Large intestine (tissue), 3 donors: ENCODE measurements around the gene PIGQ. TPM values are rescaled to one million over a fixed set of nuclear protein-coding genes. Genes with fewer than 3 reads are reported as not detected.

Experiments
- DNase-seq, 2 donors: peaks; one replicate each; pipeline versions ENCODE4 v3.0.0 to v3.0.0-alpha.2; 2013
- H3K27ac ChIP-seq: one replicate; pipeline ENCODE4 v1.5.1; 2013; ENCODE audit warnings: low read length
- H3K27me3 ChIP-seq: 2 replicates; pipeline ENCODE4 v1.6.1; 2013; ENCODE audit warnings: low read length; ENCODE audit not compliant: control insufficient read depth, insufficient read depth
- H3K36me3 ChIP-seq: 2 replicates; pipeline ENCODE4 v1.6.1; 2013; ENCODE audit warnings: low read length; ENCODE audit not compliant: control insufficient read depth, insufficient read depth
- H3K4me1 ChIP-seq: one replicate; pipeline ENCODE4 v1.6.1; 2013; ENCODE audit warnings: low read length; ENCODE audit not compliant: control insufficient read depth, insufficient read depth
- H3K4me3 ChIP-seq: one replicate; pipeline ENCODE4 v1.5.1; 2013; ENCODE audit warnings: low read length
- H3K9me3 ChIP-seq: one replicate; pipeline ENCODE4 v1.6.1; 2013; ENCODE audit warnings: mild to moderate bottlenecking, low read depth, low read length, moderate library complexity; ENCODE audit not compliant: control insufficient read depth
- WGBS: methylation state at CpG from one replicate; pipeline ENCODE4 v1.1.5; 2013; ENCODE audit warnings: low lambda C conversion rate; ENCODE audit not compliant: insufficient coverage; 5-methylcytosine and 5-hydroxymethylcytosine counted together
- polyA plus RNA-seq: library from polyadenylated mRNA; unstranded; fragments of 120-200 nt; gene quantifications from one replicate; pipeline ENCODE4 v1.2.1, GENCODE V29; 2013

The PIGQ gene
- polyA plus RNA-seq, 1 donor: 23.6 TPM

- no CpG with 5 or more reads among the region's 32 CpGs for WGBS
- Histone ChIP-seq H3K36me3 (peaks cover 15% of the 10 kb centered on the region), H3K4me3 (no peak overlapping the region), H3K9me3 (peaks cover 14% of the 10 kb centered on the region), H3K27me3 (peaks cover 31% of the 10 kb centered on the region), H3K4me1 (peaks cover 7% of the 10 kb centered on the region), H3K27ac (no peak overlapping the region)
- DNase-seq: no peak
These were observed 13.1 kb upstream of the PIGQ start for GRCh38 chr16:556474-557173.

DNA sequence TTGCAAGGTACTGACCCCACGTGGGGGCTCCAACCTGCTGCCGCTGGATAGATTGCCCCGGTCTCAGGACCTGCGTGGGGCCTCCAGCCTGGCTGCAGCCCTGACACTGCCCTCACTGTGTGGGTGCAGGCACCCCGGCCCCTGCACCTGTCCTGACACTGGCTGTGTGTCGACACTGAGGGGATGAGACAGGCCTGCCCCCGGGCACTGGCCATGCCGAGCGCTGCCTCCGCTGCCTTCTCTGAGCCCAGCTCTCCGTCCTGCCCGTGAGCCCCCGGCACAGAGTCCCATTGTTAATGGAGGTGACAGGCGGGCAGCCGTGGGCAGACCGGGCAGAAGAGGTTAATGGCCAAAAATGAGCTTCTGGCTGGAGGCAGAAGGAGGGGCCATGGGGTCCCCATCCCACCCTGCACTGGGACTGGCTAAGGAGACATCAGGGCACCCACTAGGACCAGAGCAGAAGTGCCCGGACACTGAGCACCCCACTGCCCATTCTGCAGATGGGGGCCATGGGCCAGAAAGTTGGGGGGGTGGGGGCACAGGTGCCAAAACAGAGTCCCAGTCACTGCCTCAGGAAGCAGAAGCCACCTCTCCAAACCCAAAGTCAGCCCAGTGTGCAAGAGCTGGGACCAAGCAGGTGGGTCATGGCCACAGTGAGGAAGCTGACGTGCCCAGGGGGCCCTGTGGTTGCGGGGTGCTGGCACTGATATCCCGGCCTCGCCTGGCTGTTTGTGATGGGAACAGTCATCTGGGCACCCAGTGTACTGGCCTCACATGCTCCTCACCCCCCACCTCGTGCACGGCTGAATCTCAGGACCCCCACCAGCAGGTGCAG is 12.1 kb upstream of the PIGQ start:
- peaks cover 42% of the 10 kb centered on the region for H3K27me3 ChIP-seq
- no peak overlapping the region for H3K27ac ChIP-seq
- no peak overlapping the region for H3K4me3 ChIP-seq
- no CpG with 5 or more reads among the region's 23 CpGs for WGBS
- no peak for DNase-seq
- peaks cover 7% of the 10 kb centered on the region for H3K4me1 ChIP-seq
- peaks cover 14% of the 10 kb centered on the region for H3K9me3 ChIP-seq
- peaks cover 6% of the 10 kb centered on the region for H3K36me3 ChIP-seq

DNA sequence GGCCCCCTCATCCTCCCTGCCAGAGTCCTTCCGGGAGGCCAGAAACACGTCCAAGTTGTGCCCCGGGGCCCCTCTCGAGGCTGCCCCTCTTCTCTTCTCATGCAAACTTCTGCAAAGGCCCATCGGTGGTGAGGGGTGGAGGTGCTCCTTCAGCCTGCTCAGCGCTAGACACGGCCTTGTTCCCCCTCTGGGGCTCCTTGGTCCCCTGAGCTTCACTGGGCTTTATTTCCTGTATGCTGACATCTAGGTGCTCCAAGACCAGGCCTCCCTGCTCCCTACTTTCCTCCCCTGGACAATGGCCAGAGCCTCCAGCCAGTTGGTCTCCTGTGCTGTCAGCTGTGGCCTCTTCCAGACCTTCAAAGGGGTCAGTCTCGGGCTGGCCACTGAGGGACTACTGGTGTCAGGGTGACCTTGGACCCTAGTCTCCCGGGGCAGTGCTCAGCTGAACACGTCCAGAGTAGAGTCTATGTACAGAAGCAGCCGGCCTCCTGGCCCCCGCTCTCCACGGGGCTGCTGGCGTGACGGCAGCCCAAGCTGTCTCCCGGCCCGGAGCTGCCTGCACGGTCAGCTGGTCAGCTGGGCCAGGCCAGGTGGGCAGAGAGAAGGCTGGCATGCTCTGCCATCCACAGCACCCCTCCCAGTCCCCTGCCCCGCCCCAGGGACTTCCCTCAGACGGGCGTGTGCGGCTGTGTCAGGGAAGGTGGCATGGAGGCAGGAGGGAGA is 11.3 kb upstream of the PIGQ start:
- peaks cover 7% of the 10 kb centered on the region for H3K4me1 ChIP-seq
- no peak overlapping the region for H3K27ac ChIP-seq
- no CpG with 5 or more reads among the region's 22 CpGs for WGBS
- no peak for DNase-seq
- peaks cover 14% of the 10 kb centered on the region for H3K9me3 ChIP-seq
- H3K4me3 ChIP-seq: no peak overlapping the region
- peaks cover 46% of the 10 kb centered on the region for H3K27me3 ChIP-seq
- peaks cover 4% of the 10 kb centered on the region for H3K36me3 ChIP-seq

- Histone ChIP-seq H3K4me3 (no peak overlapping the region), H3K9me3 (peaks cover 14% of the 10 kb centered on the region), H3K27me3 (peaks cover 46% of the 10 kb centered on the region), H3K4me1 (peaks cover 7% of the 10 kb centered on the region), H3K36me3 (peaks cover 1% of the 10 kb centered on the region), H3K27ac (no peak overlapping the region)
- no CpG with 5 or more reads among the region's 15 CpGs for WGBS
- no peak for DNase-seq
These were observed 10.8 kb upstream of the PIGQ start for GRCh38 chr16:559021-559380.

- Histone ChIP-seq H3K4me1 (peaks cover 7% of the 10 kb centered on the region), H3K36me3 (no peaks in the 10 kb centered on the region), H3K27me3 (peaks cover 46% of the 10 kb centered on the region), H3K9me3 (peaks cover 14% of the 10 kb centered on the region), H3K27ac (no peak overlapping the region), H3K4me3 (no peak overlapping the region)
- no peak for DNase-seq
- no CpG with 5 or more reads among the region's 62 CpGs for WGBS
These were observed 10.2 kb upstream of the PIGQ start for GRCh38 chr16:559411-560203.

GRCh38 chr16:560204-560700 is 9.5 kb upstream of the PIGQ start, which contains the start of gene PRR35:
Gene PRR35 (plus strand): TSS chr16:560394. CDS start chr16:563295, 2,901 bp downstream.
- Histone ChIP-seq H3K9me3 (peaks cover 11% of the 10 kb centered on the region), H3K27ac (no peak within 1 kb of the TSS), H3K4me3 (no peak within 1 kb of the TSS), H3K27me3 (peaks cover 46% of the 10 kb centered on the region), H3K4me1 (peaks cover 7% of the 10 kb centered on the region), H3K36me3 (no peaks in the 10 kb centered on the region)
- no CpG with 5 or more reads among the region's 84 CpGs for WGBS
- no peak for DNase-seq

GRCh38 chr16:560701-561412 is 8.9 kb upstream of the PIGQ start:
- WGBS: no CpG with 5 or more reads among the region's 54 CpGs
- Histone ChIP-seq H3K4me1 (peaks cover 10% of the 10 kb centered on the region), H3K27me3 (peaks cover 46% of the 10 kb centered on the region), H3K36me3 (no peaks in the 10 kb centered on the region), H3K9me3 (peaks cover 11% of the 10 kb centered on the region), H3K4me3 (no peak overlapping the region), H3K27ac (no peak overlapping the region)
- no peak for DNase-seq

- Histone ChIP-seq H3K9me3 (peaks cover 11% of the 10 kb centered on the region), H3K27me3 (peaks cover 46% of the 10 kb centered on the region), H3K27ac (no peak overlapping the region), H3K36me3 (no peaks in the 10 kb centered on the region), H3K4me1 (peaks cover 15% of the 10 kb centered on the region), H3K4me3 (no peak overlapping the region)
- no CpG with 5 or more reads among the region's 15 CpGs for WGBS
- DNase-seq: no peak
These were observed 8.4 kb upstream of the PIGQ start for GRCh38 chr16:561413-561794.
